Gastrocnemius medialis (tissue), 4 donors: ENCODE data around the gene KCNJ10.

Experiments
- POLR2A ChIP-seq, 2 donors: fragments of 450-650 bp; IDR thresholded peaks; one replicate each; pipeline ENCODE4 v1.6.1; 2017; ENCODE audit warnings: antibody characterized with exemption in 2 of 2, mild to moderate bottlenecking in 2 of 2, moderate library complexity in 2 of 2
- TF ChIP-seq, protein P1 (sequence below), 5 experiments: fragments of 450-650 bp in 3 of 5; fragments of 200-600 bp in 2 of 5; sonication (generic) in 2 of 5; IDR thresholded peaks in 4 of 5; conservative IDR thresholded peaks in 1 of 5; 1 replicate in 4 of 5; 2 replicates in 1 of 5; pipeline ENCODE4 v1.5.1; 2016 to 2019; ENCODE audit warnings: antibody characterized with exemption in 5 of 5, mild to moderate bottlenecking in 3 of 5, moderate library complexity in 3 of 5

DNA sequence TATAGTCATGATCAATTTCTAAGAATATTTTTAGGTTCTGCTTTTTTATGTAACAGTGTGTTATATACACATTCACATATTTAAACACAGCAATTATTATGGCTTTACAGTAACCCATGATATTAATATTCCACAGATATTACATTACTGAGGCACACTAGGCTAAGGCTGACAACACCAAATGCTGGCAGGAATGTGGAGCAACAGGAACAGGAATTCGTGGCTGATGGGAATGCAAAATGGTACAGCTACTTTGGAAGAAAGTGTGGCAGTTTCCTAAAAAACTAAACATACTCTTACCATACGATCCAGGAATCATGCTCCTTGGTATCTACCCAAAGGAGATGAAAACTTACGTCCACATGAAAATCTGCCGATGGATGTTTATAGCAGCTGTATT is 9.5 kb upstream of the KCNJ10 start:
- TF ChIP-seq, protein P1, sequence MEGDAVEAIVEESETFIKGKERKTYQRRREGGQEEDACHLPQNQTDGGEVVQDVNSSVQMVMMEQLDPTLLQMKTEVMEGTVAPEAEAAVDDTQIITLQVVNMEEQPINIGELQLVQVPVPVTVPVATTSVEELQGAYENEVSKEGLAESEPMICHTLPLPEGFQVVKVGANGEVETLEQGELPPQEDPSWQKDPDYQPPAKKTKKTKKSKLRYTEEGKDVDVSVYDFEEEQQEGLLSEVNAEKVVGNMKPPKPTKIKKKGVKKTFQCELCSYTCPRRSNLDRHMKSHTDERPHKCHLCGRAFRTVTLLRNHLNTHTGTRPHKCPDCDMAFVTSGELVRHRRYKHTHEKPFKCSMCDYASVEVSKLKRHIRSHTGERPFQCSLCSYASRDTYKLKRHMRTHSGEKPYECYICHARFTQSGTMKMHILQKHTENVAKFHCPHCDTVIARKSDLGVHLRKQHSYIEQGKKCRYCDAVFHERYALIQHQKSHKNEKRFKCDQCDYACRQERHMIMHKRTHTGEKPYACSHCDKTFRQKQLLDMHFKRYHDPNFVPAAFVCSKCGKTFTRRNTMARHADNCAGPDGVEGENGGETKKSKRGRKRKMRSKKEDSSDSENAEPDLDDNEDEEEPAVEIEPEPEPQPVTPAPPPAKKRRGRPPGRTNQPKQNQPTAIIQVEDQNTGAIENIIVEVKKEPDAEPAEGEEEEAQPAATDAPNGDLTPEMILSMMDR (IDR thresholded peaks at IDR 0.05 in 4 of 5, conservative IDR thresholded peaks at IDR 0.05 in 1 of 5): no peak
- TF ChIP-seq POLR2A (IDR thresholded peaks at IDR 0.05): no peak
